ENCODE data around the gene CLN5.
"Not testable (repeated sequence)": the region's sequence is repeated elsewhere in the genome, so short reads cannot be mapped to it uniquely, and the experiment has no call there.

Gene CLN5

DNA sequence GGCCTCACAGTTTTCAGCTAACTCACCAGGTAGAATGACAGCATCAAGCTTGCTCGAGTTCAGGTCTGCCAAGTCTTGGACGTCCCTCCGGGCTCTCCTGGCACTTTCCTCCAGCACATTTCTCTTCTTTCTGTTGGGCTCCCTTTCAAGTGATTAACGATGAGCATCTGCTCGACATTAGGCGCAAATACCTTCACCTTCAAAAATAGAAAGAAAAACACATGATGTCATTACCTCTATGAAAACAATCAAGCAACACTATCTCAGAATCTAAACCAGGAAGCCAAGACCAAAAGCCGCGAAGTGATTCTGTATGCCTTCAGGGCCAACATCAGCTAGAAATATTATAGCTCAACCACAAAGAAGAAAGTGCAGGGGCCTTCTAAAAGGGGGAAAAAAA is 15.4 kb upstream of the CLN5 start:
- no peak for DNase-seq (ENCODE audit: low read depth)

- no peak for DNase-seq (ENCODE audit: low read depth)
Observed at GRCh38 chr13:76976929-76977328, 15.0 kb upstream of the CLN5 start.

- DNase-seq (ENCODE audit: low read depth), result peak; percentile 81
Observed at GRCh38 chr13:76980075-76980718, 11.7 kb upstream of the CLN5 start.

DNA sequence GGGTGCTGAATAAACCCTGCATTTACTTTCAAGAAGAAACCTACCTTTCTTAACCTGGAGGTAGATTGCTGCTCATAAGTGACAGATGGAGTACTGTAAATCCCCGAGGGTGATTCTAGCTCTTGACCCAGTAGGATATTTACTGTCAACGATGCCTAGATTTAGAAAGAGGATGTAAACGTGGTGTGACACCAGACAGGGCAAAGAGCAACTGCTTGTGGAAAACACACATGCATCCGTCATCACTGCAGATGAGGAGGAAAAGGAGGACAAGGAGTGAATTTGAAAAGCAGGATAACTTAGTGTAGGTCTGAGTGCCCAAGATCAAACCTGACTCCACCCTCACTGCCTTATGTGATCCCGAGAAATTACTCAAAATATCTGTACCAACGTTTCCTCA is 9.8 kb upstream of the CLN5 start:
- no peak for DNase-seq (ENCODE audit: low read depth)

DNA sequence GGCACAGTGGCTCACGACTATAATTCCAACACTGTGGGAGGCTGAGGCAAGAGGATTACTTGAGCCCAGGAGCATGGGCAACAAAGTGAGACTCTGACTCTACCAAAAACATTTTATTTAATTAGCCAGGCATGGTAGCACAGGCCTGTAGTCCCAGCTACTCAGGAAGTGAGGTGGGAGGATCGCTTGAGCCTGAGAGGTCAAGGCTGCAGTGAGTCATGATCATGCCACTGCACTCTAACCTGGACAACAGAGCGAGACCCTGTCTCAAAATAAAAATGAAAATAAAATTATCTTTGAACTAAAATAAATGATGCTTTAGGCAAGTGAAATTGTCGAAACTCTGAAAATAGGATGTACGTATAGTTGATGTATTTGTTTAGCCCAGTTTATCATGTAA is 8.2 kb upstream of the CLN5 start:
- no peak for DNase-seq (ENCODE audit: low read depth)

GRCh38 chr13:76991432-76991795 is 467 bp upstream of the CLN5 start:
- DNase-seq (ENCODE audit: low read depth), result peak; percentile 63

DNA sequence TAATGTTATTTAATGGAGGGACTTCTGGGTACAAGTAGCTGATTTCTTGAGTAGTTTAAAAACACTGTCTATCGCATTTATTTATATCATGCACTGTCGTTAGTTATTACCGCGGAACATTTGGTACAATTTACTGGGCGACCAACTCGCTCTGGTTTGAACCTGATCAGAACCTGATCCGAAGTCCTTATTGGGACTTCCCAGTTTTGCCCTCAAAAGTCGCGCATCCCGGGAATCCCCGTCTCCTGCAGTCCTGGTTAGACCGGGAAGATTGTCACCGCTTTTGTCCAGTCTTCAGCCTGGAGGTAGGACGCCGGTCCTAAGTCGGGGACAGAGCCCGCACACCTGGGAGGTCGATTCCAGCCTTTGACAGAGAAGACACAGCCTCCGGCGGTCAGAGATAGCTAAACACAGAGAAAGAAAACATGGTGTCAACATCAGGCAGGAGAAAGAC is 694 bp downstream of the CLN5 start:
- no peak for DNase-seq (ENCODE audit: low read depth)

DNA sequence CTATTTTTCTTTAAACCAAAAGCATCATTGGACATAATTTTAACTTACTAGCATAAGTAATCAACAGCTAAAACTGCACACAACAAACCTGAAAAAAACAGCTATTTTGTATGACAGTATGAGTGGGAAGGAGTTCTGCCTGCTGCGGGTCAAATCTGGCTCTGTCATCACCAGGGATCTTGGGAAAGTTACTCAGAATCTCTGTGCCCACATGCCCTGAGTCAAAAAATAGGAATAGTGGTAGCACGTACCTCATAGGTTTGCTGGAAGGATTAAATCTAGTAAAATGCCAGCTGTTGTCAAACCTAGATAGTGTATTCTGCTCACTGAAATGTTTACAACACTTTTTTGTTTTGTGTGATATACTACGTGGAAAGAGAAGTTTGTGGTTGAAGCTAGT is 1.1 kb downstream of the CLN5 start:
- DNase-seq (ENCODE audit: low read depth), result no peak

DNA sequence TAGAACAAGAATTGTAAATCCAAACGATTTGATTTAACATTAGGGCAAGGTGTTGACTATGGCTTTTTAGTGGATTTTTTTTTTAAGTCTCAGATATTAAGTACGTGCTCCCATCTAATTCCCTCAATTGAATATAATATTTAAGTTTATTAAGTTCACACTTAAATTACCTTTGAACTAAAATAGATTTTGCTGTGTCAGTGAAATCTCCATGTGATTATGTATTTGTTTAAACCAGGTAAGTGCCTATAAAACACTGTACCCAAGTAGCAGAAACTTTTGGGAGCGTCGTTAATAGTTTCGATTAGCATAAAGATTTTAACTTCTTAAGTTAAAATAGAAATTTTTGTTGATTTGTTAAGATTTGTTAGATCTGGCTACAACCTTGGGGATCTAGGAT is 1.6 kb downstream of the CLN5 start:
- DNase-seq (ENCODE audit: low read depth), result no peak

DNA sequence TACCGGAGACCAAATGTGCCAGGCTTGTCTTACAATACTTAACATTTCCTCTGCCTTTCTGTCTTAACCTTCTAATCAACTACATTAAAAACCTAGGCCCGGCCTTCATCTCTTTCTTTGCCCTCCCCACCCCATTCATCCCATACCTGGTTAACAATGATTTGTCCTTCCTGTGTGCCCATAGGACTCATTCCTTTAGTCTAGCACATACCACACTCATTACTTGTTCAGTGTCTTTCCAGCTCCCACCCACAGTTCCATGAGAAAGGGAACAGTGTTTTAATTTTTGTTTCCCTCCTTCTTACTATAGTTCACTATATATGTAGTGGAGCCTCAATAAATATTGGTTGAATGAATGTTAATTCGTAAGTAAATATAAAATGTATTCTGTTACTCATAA is 2.4 kb downstream of the CLN5 start:
- no peak for DNase-seq (ENCODE audit: low read depth)

DNA sequence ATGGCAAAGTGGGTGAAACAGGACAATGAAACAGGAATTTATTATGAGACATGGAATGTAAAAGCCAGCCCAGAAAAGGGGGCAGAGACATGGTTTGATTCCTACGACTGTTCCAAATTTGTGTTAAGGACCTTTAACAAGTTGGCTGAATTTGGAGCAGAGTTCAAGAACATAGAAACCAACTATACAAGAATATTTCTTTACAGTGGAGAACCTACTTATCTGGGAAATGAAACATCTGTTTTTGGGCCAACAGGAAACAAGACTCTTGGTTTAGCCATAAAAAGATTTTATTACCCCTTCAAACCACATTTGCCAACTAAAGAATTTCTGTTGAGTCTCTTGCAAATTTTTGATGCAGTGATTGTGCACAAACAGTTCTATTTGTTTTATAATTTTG is 8.6 kb downstream of the CLN5 start:
- DNase-seq (ENCODE audit: low read depth), result no peak

DNA sequence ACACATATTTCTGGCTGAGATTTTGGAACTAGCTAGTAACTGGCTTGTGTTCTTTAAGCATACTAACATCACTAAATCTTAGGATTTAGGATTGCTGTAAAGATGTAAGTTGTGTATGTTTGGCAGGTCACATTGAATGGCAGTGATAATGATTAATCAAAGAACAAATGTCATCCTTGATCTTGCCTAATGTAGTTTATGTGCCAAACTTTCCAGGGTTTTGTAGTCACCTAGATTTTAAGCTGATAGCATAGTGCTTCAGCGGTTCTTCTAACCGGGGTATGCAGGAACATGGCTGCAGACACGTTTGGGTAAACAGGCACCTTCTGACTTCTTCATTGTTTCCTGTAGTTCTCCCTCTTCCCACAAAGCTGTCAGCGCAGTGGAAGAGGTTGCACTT is 9.7 kb downstream of the CLN5 start:
- no peak for DNase-seq (ENCODE audit: low read depth)

- no peak for DNase-seq (ENCODE audit: low read depth)
Observed at GRCh38 chr13:77001963-77002587, 10.2 kb downstream of the CLN5 start.

DNA sequence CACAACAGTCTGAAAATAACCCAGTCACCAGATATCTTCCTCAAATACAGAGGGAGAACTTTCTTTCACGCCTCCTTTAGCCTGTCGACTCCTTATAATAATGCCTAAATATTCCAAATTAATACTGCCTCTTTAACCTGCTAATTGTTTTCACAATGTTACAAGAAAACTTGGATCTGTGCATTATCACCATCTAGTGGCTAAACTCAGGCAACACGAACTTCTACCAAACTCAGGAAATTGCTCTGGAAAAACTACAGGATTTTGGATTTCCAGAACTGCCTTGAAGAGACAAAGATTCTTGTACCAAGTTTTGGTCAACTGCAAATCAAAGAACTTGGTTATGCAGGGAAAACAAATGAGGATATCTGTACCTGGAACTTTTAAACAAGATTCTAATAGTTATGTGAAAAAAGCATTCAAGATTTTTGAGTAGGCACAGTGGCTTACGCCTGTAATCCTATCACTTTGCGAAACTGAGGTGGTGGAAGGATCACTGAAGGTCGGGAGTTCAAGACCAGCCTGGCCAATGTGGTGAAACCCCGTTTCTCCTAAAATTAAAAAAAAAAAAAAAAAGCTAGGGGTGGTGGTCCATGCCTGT is 10.8 kb downstream of the CLN5 start:
- DNase-seq (ENCODE audit: low read depth), result no peak

GRCh38 chr13:77008337-77008736 is 16.5 kb downstream of the CLN5 start:
- not testable (repeated sequence) for DNase-seq (ENCODE audit: low read depth)

- DNase-seq (ENCODE audit: low read depth), result no peak
Observed at GRCh38 chr13:77009011-77009410, 17.1 kb downstream of the CLN5 start.

DNA sequence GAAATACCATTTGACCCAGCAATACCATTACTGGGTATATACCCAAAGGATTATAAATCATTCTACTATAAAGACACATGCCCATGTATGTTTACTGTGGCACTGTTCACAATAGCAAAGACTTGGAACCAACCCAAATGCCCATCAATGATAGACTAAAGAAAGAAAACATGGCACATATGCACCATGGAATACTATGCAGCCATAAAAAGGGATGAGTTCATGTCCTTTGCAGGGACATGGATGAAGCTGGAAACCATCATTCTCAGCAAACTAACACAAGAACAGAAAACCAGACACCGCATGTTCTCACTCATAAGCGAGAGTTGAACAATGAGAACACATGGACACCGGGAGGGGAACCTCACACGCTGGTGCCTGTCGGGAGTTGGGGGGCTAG is 17.8 kb downstream of the CLN5 start:
- not testable (repeated sequence) for DNase-seq (ENCODE audit: low read depth)

DNA sequence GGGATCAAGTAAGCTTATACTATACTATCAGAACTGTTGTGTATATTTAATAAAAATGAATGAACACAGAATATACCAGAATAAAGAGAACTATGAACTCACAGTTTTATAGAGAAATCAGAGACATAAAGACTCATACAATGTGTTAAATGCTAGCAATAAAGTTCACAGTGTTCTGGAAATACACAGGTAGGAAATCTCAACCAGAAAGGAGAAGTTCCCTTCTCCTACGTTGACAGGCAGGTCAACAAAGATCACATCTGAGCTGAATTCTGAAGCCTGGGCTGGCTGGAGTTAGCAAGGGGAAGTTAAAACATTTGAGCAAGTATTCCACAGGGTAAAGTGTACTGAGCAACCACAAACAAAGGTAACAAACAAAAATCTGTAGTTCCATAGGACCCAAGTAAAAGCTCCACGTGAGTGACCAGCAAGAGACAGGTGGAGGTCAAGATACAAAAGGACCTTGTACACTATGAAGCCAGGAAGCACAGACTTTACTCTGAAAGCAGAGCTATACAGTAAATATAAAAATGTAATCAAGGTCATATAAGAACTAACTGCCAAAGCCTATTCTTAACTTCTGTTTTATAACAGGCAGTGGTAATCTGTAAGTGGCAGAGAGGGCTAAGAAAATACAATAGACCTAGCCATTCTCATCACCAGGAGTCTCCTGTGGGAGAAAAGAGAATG is 22.1 kb downstream of the CLN5 start:
- no peak for DNase-seq (ENCODE audit: low read depth)

DNA sequence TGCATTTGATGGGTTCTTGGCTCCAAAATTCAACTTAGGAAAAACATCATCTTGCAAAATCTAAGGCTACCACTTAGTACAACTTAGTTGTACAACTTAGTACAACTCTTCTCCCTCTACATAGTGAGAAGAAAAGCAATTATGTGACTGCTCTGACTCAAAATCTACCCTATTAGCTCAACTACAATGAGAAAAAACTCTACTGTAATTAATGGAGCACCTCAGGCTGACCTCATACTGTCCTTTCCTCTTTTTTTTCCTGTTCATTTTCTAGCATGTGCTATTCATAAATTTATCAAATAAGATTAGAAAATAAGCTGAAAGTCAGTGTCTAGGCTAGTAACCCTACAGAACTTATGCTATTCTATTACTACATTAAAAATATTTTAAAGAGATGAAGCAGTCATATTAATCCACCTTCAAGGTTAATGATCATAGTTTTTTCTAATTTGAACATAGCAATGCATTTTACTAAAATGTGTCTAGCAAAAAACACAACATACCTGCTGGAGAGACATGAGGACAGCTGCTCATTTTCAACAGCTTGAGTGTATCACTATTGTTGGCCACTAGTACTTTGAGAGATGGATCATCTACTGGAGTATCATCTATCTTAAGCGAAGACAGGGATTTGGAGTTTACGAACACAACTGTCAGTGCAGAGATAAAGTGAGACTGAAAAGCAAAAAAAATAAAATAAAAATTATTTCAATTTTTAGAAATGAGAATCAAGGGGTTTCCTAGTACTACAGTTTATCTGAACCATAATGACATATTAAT is 23.2 kb downstream of the CLN5 start:
- DNase-seq (ENCODE audit: low read depth), result no peak

DNA sequence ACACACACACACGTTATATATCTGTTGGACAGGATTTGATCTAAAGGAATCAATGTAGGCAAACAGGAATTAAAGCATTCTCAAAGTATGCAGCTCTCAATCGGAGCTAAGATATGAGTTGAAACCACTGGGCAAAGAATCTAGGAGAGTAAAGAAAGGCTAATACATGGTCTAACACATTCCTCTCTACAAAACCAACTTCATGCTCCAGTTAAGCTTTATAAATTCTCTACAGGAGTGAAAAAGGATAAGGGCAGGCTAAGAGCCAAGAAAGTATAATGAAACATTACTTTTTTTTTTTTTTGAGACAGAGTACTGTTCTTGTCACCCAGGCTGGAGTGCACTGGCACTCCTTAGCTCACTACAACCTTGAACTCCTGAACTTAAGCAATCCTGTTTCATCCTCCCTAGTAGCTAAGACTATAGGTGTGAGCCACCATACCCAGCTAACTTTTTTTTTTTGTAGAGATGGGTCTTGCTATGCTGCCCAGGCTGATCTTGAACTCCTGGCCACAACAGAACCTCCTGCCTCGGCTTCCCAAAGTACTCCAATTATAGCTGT is 24.5 kb downstream of the CLN5 start:
- no peak for DNase-seq (ENCODE audit: low read depth)

DNA sequence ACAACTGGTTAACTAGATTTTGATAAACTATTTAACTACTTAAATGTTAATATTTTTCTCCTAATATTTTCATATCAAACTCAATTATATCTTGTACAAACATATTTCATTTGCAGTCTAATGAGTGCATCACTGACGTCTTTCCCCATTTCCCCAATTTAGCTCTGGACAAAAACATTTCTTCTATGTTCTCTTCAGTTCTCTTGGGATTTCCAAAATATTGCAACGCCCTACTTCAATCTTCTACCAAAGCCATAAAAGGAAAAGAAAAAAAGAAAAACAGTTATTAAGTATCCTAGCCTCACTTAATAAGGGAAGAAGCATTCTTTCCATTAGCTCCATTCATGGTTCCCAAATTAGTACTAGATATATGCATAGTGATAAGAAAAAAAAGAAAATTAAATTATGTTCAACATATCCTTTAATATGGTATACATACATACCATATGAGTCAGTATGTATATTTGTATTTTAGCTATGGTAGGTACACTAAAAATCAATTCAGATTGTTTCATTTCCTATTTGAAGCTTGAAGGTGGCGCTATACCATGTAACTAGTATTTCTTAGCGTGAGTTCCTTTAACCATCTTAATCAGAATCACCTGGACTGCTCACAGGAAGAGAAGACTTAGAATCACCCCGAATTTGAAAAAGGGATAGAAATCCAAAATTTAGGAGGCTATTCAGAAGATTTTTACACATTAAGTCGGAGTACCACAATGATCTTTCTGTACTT is 25.2 kb downstream of the CLN5 start:
- DNase-seq (ENCODE audit: low read depth), result no peak
